ENCODE results near the gene TAF9. TPM values are rescaled to one million over a fixed set of nuclear protein-coding genes. Genes with fewer than 3 reads are reported as not detected.

Gene TAF9
- total and polyA plus RNA-seq, 2 of the 13 experiments (the other 11 are each of a cell fraction or from before 2014, with no cell fraction given) = 113 to 218 TPM

- TF ChIP-seq ZNF740 (CRISPR knock-in tag; IDR thresholded peaks at IDR 0.05) (peak; percentile 85), AKAP8 (CRISPR knock-in tag; IDR thresholded peaks at IDR 0.05) (peak; percentile 25; the same call in 1 of the 2 replicates)
Observed at GRCh38 chr5:69368458-69369339, 621 bp downstream of the TAF9 start (continued).

DNA sequence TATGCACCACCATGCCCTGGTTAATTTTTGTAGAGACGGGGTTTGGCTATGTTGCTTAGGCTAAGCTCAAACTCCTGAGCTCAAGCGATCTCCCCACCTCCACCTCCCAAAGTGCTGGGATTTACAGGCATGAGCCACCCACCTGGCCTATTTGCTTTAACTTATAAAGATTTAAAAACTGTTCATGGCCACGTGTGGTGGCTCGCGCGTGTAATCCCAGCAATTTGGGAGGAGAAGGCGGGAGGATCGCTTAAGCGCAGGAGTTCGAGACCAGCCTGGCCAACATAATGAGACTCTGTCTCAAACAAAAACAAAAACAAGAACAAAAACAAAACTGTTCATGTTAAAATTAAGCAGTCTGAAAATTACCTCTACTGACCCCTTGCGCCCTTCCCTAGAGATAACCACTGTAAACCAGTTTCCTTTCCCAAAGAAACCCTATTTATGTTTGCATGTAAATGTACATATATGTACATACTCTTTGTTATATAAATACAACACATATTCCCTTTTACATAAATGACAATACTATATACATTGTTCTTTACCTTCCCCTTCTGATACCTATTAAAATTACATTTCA is 1.5 kb downstream of the TAF9 start:
- CTCF ChIA-PET (ENCODE audit: low intra/inter-chr PET ratio, low total read pairs) = no interaction called here
- peak overlapping the region; percentile 95 for H3K9ac ChIP-seq (ENCODE audit: insufficient read depth, low read depth, low read length)
- H4K20me1 ChIP-seq (ENCODE audit: insufficient read depth, low read length) = peaks cover 12% of the 10 kb centered on the region
- peaks cover 41% of the 10 kb centered on the region for H3K4me1 ChIP-seq (ENCODE audit: insufficient read depth, low read length)
- POLR2A ChIA-PET = no interaction called here
- intact Hi-C loops (cut with micrococcal nuclease; ENCODE audit: unreplicated experiment) (loop anchor here (1.0 kb wide), 1 partner anchor 274 kb away; no protein-coding TSS in a partner anchor), in situ Hi-C loops (cut with HindIII; ENCODE audit: extremely low pct_ligation_motif_present, low pct_unique_long_range_greater_than_20kb) (no loop called here)
- H3K4me3 ChIP-seq (replicated peaks in 1 of 3; ENCODE audit: insufficient read depth in 1 of 3, low read depth in 2 of 3, low read length in 3 of 3) = peak overlapping the region; percentile 88 to 99 (median 93)
- no peak for FAIRE-seq
- H3K4me2 ChIP-seq (ENCODE audit: low read depth, low read length) = peak overlapping the region; percentile 81
- H3K36me3 ChIP-seq (replicated peaks in 1 of 2; ENCODE audit: control insufficient read depth in 1 of 2, insufficient read depth in 2 of 2, low read length in 2 of 2) = peaks cover 3 to 29% of the 10 kb centered on the region in 2 experiments; a peak in 3 of 5 replicates
- H2AFZ ChIP-seq (ENCODE audit: low read length) = no peak overlapping the region
- BruUV-seq (replicated peaks) = no TSS peak
- peaks cover 86% of the 10 kb centered on the region for H3K79me2 ChIP-seq (ENCODE audit: insufficient read depth, low read length)
- WGBS (ENCODE audit: low lambda C conversion rate) = 68% methylated on average over 11 of the region's 11 CpGs
- H3K27me3 ChIP-seq (ENCODE audit: control insufficient read depth in 1 of 2, insufficient read depth in 2 of 2, low read length in 2 of 2) = no peaks in the 10 kb centered on the region; a peak in 1 of 5 replicates
- no peaks in the 10 kb centered on the region for H3K9me3 ChIP-seq (ENCODE audit: low read length)
- peak overlapping the region; percentile 100 for H3K27ac ChIP-seq (ENCODE audit: extremely low read length, insufficient read depth, low read length)
- no peak for DNase-seq (ENCODE audit: low spot score)
- TF ChIP-seq TBX3 (IDR thresholded peaks at IDR 0.05; ENCODE audit: borderline replicate concordance) (no peak), REL (CRISPR knock-in tag; conservative IDR thresholded peaks at IDR 0.05) (no peak), ZGPAT (CRISPR knock-in tag; IDR thresholded peaks at IDR 0.05) (peak; percentile 31; the same call in 1 of the 2 replicates), FOXK1 (CRISPR knock-in tag; IDR thresholded peaks at IDR 0.05; ENCODE audit: borderline replicate concordance, low read depth) (no peak), GPN1 (CRISPR knock-in tag; IDR thresholded peaks at IDR 0.05; ENCODE audit: borderline replicate concordance) (no peak), ZNF543 (CRISPR knock-in tag; IDR thresholded peaks at IDR 0.05) (no peak), ZNF501 (CRISPR knock-in tag; IDR thresholded peaks at IDR 0.05) (0 out of 2 replicates have a peak, but pooled peaks have one; percentile 31)
- TF ChIP-seq, protein P1, sequence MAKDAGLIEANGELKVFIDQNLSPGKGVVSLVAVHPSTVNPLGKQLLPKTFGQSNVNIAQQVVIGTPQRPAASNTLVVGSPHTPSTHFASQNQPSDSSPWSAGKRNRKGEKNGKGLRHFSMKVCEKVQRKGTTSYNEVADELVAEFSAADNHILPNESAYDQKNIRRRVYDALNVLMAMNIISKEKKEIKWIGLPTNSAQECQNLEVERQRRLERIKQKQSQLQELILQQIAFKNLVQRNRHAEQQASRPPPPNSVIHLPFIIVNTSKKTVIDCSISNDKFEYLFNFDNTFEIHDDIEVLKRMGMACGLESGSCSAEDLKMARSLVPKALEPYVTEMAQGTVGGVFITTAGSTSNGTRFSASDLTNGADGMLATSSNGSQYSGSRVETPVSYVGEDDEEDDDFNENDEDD (CRISPR knock-in tag; IDR thresholded peaks at IDR 0.05; ENCODE audit: borderline replicate concordance) = 0 out of 2 replicates have a peak, but pooled peaks have one; percentile 17
- TF ChIP-seq, protein P2, sequence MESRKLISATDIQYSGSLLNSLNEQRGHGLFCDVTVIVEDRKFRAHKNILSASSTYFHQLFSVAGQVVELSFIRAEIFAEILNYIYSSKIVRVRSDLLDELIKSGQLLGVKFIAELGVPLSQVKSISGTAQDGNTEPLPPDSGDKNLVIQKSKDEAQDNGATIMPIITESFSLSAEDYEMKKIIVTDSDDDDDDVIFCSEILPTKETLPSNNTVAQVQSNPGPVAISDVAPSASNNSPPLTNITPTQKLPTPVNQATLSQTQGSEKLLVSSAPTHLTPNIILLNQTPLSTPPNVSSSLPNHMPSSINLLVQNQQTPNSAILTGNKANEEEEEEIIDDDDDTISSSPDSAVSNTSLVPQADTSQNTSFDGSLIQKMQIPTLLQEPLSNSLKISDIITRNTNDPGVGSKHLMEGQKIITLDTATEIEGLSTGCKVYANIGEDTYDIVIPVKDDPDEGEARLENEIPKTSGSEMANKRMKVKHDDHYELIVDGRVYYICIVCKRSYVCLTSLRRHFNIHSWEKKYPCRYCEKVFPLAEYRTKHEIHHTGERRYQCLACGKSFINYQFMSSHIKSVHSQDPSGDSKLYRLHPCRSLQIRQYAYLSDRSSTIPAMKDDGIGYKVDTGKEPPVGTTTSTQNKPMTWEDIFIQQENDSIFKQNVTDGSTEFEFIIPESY (CRISPR knock-in tag; IDR thresholded peaks at IDR 0.05) = peak; percentile 40; the same call in 1 of the 2 replicates
- ATAC-seq = no peak
